LNCAP (cell line): Measurements from ENCODE around the gene CRABP2.

Experiments
- CTCF ChIP-seq: fragments of 450-650 bp; IDR thresholded peaks from 2 replicates; pipeline ENCODE4 v1.5.1; 2017; ENCODE audit warnings: mild to moderate bottlenecking

Gene CRABP2

GRCh38 chr1:156671804-156672203, 33.6 kb downstream of the CRABP2 start:
- TF ChIP-seq CTCF, result no peak

- TF ChIP-seq CTCF, result no peak
Measured at GRCh38 chr1:156670791-156671190, 34.6 kb downstream of the CRABP2 start.

DNA sequence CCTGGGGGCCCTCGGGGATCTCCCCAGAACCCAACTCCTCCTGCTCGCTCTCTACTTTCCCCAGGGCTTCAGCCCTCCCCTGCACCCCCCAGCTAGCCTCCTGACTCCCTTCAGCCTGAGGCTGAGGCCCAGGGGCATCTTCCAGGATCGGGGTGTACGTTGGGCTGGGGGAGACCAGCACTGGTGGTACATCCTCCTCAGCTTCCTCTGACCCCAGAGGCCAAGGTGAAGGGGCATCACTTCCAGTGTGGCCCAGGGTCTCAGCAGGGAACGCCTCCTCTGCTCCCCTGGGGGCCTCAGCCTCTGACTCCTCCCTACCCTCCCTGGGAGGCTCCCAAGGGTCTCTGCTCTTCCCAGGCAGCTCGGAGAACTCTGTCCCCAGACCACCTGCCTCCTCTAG, 35.0 kb downstream of the CRABP2 start:
- no peak for TF ChIP-seq CTCF

DNA sequence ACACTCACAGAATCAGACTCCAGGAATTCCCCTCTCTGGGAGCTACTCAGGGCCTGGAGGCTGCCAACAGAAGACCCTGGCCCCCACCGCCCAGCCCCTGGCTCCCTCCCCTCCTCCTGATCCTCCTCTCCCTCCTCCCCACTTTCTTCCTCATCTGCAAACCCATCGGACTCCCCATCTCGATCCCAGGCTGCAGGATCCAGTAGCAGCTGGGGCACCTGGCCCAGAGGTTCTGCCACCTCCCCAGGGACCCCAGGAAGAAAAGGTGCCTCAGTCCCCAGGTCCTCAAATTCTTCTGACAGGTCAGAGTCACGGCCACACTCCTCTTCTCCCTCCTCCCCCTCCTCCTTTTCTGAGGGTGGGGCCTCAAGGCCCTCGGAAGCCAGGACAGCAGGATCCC, 35.6 kb downstream of the CRABP2 start:
- TF ChIP-seq CTCF, result no peak

DNA sequence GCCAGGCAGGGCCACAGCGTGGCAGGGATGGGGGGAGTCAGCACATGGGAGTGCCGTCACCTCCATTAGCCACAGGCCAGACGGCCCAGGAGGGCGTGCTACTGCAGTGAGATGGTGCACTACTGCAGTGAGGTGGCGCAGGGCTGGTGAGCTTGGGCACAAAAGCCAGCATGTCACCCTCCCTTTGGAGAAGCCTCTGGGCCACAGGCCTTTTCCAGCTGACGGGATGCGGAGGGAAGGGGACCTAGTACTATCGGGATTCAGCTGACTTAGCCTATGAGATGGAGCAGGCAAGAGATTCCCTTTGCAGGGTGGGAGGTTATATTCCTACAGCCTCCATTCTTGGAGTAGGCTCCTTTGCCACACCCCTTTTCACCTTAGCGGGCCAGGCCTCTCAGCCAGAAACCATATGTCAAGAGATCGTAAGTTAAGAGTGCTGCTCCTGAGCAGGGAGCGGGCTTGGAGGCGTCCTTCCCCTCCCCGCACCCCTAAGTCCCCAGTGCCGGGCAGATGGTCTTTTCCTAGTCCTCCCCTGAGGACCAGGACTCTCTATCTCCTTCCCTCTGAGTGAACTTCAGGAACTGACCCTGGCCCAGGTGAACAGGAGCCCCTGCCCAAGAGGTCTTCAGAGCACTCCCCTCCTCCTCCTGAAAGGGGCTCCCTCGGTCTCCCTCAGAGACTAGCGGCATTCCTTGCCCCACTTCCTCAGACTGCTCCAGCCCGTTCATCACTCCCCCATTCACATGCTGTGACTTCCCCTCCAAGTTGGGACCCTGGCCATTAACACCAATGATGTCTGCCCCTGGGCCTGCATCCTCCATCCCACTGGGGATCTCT, 36.4 kb downstream of the CRABP2 start:
- no peak for TF ChIP-seq CTCF

- TF ChIP-seq CTCF, result no peak
Measured at GRCh38 chr1:156667968-156668709, 37.2 kb downstream of the CRABP2 start.

DNA sequence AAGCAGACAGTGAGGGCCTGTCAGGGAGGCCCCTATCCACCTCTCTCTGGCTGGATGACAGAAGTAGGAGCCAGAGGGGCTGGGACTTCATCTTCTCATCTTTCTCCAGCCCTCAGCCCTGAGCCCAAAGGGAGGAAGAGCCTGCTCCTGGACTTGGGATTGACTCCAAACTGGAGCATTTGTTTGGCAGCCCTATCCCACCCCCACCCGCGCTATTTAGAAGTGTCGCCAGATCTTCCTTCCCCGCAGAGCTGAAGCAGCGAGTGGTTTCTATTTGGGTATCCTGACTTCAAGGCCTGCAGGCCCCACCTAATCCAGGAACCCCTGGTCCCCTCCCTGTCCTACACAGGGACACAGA, 37.8 kb downstream of the CRABP2 start:
- no peak for TF ChIP-seq CTCF
